ENCODE measurements around the gene CLRN1.

CLRN1 gene

GRCh38 chr3:150912501-150912900 lies 60.0 kb downstream of the CLRN1 start:
- no peak for TF ChIP-seq CTCF (IDR thresholded peaks at IDR 0.05; ENCODE audit: low read length, missing control alignments)
- H3K4me3 ChIP-seq (replicated peaks; ENCODE audit: low read depth, low read length): no peak overlapping the region
- no peak for DNase-seq (ENCODE audit: low read depth)

GRCh38 chr3:150911771-150912170 lies 60.8 kb downstream of the CLRN1 start:
- no peak overlapping the region for H3K4me3 ChIP-seq (replicated peaks; ENCODE audit: low read depth, low read length)
- no peak for TF ChIP-seq CTCF (IDR thresholded peaks at IDR 0.05; ENCODE audit: low read length, missing control alignments)
- no peak for DNase-seq (ENCODE audit: low read depth)

- DNase-seq (ENCODE audit: low read depth): no peak
- no peak overlapping the region for H3K4me3 ChIP-seq (replicated peaks; ENCODE audit: low read depth, low read length)
- TF ChIP-seq CTCF (IDR thresholded peaks at IDR 0.05; ENCODE audit: low read length, missing control alignments): no peak
Measured at GRCh38 chr3:150906461-150906860, 66.1 kb downstream of the CLRN1 start.

- H3K4me3 ChIP-seq (replicated peaks; ENCODE audit: low read depth, low read length): no peak overlapping the region
- TF ChIP-seq CTCF (IDR thresholded peaks at IDR 0.05; ENCODE audit: low read length, missing control alignments): no peak
- no peak for DNase-seq (ENCODE audit: low read depth)
Measured at GRCh38 chr3:150905746-150906145, 66.8 kb downstream of the CLRN1 start.

- DNase-seq (ENCODE audit: low read depth): no peak
- no peak within 1 kb of the TSS for H3K4me3 ChIP-seq (replicated peaks; ENCODE audit: low read depth, low read length)
- no peak for TF ChIP-seq CTCF (IDR thresholded peaks at IDR 0.05; ENCODE audit: low read length, missing control alignments)
Measured at GRCh38 chr3:150905339-150905738, 67.2 kb downstream of the CLRN1 start, which contains the start of gene MINDY4B. Gene MINDY4B, minus strand, starts transcription at chr3:150905439. Its CDS starts 0 bp downstream, at chr3:150905439.

- H3K4me3 ChIP-seq (replicated peaks; ENCODE audit: low read depth, low read length): no peak overlapping the region
- TF ChIP-seq CTCF (IDR thresholded peaks at IDR 0.05; ENCODE audit: low read length, missing control alignments): no peak
- DNase-seq (ENCODE audit: low read depth): no peak
Measured at GRCh38 chr3:150902988-150903387, 69.5 kb downstream of the CLRN1 start.

- no peak for TF ChIP-seq CTCF (IDR thresholded peaks at IDR 0.05; ENCODE audit: low read length, missing control alignments)
- H3K4me3 ChIP-seq (replicated peaks; ENCODE audit: low read depth, low read length): no peak overlapping the region
- DNase-seq (ENCODE audit: low read depth): no peak
Measured at GRCh38 chr3:150901793-150902192, 70.7 kb downstream of the CLRN1 start.
